Coronary artery (tissue), 2 donors: ENCODE measurements around the gene APLF.
"Not testable (repeated sequence)": the region's sequence is repeated elsewhere in the genome, so short reads cannot be mapped to it uniquely, and the experiment has no call there.

Experiments used
- DNase-seq: peaks from one replicate; pipeline ENCODE4 v3.0.0-alpha.2; 2017; ENCODE audit warnings: low spot score
- H3K27ac ChIP-seq, 2 donors: fragments of 200-600 bp; sonication (generic); one replicate each; pipeline ENCODE4 v1.5.1; 2016 to 2019
- H3K4me3 ChIP-seq: fragments of 200-600 bp; sonication (generic); 2 replicates; pipeline ENCODE4 v1.5.1; 2016; ENCODE audit warnings: mild to moderate bottlenecking, moderate library complexity
- TF ChIP-seq, protein P1 (sequence below): fragments of 200-600 bp; sonication (generic); IDR thresholded peaks from one replicate; pipeline ENCODE4 v1.5.1; 2019; ENCODE audit warnings: antibody characterized with exemption

The APLF gene

DNA sequence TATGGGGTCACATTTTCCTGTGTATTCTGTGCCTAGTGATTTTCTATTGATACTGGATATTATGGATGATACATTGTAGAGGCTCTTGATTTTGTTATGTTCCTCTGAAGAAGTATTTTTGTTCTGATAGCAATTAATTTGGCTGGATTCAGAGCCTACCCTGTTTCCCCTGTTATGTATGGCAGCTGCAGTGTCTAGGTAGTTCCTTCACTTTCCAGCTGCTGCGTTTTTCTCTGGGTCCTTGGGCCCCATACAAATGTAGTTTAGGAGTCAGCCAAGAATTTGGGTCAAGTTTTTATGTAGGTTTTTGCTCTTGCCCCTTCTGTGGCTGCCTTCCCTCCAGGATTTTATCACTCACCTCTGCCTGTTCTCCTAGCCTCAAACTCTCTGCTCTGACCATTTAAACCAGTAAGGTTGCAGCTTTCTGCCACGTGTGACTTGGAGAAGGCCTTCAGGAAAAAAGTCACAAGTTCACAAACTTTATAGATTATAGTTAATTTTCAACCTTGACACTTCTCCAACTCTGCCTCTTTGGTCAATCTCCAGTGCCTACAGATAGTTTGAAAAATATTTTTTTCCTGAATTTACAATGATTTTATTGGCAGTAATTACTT lies 47.0 kb downstream of the APLF start:
- no peak overlapping the region for H3K27ac ChIP-seq
- no peak for DNase-seq

DNA sequence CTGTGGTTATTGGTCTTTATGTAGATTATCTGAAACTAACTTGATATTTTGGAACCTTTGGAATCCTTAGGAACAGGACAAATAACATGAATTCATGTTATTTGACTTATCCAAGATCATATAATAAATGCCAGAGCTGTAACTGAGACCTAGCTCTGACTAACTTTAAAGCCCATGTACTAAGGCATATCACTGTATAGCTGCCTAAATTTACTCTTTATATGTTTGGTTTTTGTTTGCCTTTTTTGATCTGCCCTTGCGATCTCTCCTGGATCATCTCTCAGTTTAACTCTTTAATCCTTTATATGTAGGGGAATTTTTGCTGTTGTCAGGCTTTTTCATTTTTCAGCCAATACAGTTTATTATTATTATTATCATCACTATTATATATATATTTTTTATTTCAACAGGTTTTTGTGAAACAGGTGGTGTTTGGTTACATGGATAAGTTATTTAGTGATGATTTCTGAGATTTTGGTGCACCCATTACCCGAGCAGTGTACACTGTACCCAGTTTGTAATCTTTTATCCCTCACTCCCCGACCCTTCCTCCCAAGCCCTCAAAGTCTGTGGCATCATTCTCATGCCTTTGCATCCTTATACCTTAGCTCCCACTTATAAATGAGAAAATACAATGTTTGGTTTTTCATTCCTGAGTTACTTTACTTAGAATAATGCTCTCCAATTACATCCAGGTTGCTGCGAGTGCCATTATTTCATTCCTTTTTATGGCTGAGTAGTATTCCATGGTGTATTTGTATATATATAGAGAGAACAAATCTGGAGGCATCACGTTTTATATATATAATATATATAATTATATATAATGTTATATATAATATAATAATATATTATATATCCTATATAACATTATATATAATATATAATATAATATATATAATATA lies 48.9 kb downstream of the APLF start:
- no peak for DNase-seq
- TF ChIP-seq, protein P1, sequence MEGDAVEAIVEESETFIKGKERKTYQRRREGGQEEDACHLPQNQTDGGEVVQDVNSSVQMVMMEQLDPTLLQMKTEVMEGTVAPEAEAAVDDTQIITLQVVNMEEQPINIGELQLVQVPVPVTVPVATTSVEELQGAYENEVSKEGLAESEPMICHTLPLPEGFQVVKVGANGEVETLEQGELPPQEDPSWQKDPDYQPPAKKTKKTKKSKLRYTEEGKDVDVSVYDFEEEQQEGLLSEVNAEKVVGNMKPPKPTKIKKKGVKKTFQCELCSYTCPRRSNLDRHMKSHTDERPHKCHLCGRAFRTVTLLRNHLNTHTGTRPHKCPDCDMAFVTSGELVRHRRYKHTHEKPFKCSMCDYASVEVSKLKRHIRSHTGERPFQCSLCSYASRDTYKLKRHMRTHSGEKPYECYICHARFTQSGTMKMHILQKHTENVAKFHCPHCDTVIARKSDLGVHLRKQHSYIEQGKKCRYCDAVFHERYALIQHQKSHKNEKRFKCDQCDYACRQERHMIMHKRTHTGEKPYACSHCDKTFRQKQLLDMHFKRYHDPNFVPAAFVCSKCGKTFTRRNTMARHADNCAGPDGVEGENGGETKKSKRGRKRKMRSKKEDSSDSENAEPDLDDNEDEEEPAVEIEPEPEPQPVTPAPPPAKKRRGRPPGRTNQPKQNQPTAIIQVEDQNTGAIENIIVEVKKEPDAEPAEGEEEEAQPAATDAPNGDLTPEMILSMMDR: no peak
- no peak overlapping the region for H3K27ac ChIP-seq
- H3K4me3 ChIP-seq: no peak overlapping the region

More for the DNA sequence above, 47.0 kb downstream of the APLF start:
- H3K4me3 ChIP-seq: no peak overlapping the region
- TF ChIP-seq, protein P1: no peak

DNA sequence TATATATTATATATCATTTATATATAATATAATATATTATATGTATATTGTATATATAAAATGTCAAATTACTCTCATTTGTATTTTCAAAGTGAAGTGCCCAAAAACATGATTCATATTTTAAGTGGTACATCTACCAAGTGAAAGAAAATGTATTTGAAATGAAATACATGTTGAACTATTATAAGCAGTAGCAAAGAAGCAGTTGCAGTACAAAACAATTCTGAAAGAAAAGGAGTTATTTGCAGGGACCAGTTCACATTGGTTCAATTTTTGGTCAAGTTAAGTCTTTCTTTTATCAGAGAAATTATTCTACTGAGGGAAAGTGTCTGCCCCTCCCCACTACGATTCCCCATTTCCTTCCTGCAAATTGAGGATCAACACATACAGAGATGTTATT lies 51.9 kb downstream of the APLF start:
- TF ChIP-seq, protein P1: no peak

DNA sequence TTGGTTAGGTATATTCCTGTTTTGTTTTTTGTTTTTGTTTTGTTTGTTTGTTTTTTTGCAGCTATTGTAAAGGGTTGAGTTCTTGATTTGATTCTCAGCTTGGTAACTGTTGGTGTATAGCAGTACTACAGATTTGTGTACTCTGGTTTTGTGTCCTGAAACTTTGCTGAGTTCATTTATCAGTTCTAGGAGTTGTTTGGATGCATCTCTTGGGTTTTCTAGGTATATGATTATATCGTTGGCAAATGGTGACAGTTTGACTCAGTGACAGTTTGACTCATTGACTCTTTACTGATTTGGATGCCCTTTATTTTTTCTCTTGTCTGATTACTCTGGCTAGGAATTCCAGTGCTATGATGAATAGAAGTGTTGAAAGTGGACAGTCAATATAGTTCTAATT lies 53.7 kb downstream of the APLF start:
- Histone ChIP-seq H3K27ac (no peak overlapping the region), H3K4me3 (no peak overlapping the region)
- TF ChIP-seq, protein P1: no peak
- no peak for DNase-seq

More for the DNA sequence above, 51.9 kb downstream of the APLF start:
- no peak overlapping the region for H3K4me3 ChIP-seq
- no peak for DNase-seq
- H3K27ac ChIP-seq: no peak overlapping the region

DNA sequence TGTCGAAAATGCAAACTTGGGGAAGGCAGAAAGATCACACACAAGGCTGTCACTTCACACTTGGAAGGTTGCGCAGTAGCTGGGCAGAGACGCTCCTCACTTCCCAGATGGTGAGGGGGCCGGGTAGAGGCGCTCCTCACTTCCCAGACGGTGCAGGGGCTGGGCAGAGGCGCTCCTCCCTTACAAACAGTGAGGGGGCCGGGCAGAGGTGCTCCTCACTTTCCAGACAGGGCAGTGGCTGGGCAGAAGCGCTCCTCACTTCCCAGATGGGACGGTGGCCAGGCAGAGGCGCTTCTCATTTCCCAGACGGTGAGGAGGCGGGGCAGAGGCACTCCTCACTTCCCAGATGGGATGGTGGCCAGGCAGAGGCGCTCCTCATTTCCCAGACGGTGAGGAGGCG lies 59.6 kb downstream of the APLF start:
- not testable (repeated sequence) for DNase-seq, H3K4me3 ChIP-seq, H3K27ac ChIP-seq

DNA sequence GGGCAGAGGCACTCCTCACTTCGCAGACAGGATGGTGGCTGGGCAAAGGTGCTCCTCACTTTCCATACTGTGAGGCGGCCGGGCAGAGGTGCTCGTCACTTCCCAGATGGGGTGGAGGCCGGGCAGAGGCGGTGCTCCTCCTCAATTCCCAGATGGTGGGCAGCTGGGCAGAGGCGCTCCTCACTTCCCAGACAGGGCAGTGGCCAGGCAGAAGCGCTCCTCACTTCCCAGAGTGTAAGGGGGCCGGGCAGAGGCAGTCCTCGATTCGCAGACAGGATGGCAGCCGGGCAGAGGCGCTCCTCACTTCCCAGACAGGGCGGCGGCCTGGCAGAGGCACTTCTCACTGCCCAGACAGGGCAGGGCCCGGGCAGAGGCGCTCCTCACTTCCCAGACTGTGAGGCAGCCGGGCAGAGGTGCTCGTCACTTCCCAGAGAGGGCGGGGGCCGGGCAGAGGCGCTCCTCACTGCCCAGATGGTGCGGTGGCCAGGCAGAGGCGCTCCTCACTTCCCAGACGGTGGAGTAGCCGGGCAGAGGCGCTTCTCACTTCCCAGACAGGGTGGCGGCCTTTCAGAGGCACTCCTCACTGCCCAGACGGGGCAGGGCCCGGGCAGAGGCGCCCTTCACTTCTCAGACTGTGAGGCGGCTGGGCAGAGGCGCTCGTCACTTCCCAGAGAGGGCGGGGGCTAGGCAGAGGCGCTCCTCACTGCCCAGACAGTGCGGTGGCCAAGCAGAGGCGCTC lies 60.1 kb downstream of the APLF start:
- not testable (repeated sequence) for DNase-seq, H3K27ac ChIP-seq, H3K4me3 ChIP-seq

DNA sequence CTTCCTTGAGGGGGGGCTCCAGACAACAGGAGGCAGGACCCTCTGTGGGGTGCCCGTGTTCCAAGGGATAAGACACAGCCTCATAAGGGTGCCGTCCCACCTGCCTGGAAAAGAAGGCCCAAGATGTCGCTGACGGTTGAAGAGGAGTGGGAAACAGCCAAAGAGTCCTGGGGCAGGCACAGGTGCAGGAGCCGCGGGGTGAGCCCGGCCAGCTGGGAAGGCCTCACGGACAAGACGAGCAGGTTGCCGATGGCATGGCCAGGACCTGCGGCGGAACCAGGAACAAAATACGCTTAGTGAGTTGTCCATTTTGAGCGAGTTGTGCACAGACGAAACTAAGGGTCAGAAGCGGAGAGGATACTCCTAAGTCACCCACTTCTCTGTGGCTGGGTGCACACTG lies 61.8 kb downstream of the APLF start:
- H3K4me3 ChIP-seq, DNase-seq: not testable (repeated sequence)

DNA sequence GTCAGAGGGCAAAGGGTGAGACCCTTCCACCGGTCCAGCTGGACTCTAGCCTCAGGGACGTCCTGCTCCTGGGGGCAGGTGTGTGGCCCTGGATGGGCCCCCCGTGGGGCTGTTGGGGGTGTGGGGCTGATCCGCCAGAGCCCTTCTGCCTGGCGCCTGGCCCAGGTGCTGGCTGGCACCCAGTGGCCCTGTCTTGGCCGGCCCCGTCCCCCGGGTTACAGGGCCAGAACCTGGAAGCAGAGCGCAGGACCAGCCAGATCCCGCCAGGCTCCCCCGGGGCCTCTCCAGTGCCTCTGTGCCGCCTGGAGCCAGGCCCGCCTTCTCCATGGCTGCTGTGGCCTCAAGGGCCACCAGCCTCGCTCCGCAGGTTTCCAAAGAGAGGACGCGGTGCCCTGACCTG lies 62.3 kb downstream of the APLF start:
- H3K4me3 ChIP-seq, DNase-seq, H3K27ac ChIP-seq: not testable (repeated sequence)

More for the DNA sequence above, 61.8 kb downstream of the APLF start:
- not testable (repeated sequence) for H3K27ac ChIP-seq

DNA sequence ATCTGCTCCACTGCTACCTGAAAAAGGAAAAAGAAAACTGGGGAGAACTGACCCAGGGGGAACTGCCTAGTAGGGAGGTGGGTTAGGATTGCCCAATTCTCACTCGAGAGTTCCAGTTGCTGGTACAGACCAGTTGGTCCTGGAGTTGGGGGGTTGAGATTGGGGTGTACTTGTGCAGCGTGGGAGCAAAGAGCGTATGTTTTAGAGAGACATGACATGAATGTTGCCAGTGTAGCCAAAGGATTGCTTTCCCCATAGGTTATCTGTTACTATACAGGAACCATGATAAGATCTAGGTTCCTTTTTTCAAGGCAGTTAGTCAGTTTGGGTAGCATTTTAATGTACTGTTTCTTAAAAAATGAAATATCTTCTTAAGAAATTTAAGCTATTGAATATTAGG lies 68.6 kb downstream of the APLF start:
- Histone ChIP-seq H3K27ac (no peak overlapping the region), H3K4me3 (no peak overlapping the region)
- TF ChIP-seq, protein P1: no peak
- no peak for DNase-seq
